Activated T-cell treated with anti-CD3 and anti-CD28 coated beads, Interleukin-2, amount 50 U/mL, for 72 hours (primary cell): Measurements from ENCODE around the gene CACNA1S. TPM values are rescaled to one million over a fixed set of nuclear protein-coding genes. Genes with fewer than 3 reads are reported as not detected.
A peak's percentile ranks its signal among the peaks of the same experiment; 100 is the strongest.

Source experiments
- ATAC-seq, 2 donors: fragments of 150-1000 bp; cut with Tn5 transposase; replicated peaks in 1 of 2; 2 replicates each; pipeline ENCODE4 v1.10.0; 2021; ENCODE audit warnings: moderate library complexity in 2 of 2, mild to moderate bottlenecking in 1 of 2
- DNase-seq, 2 donors: peaks; one replicate each; pipeline ENCODE4 v3.0.0; 2021 to 2022; ENCODE audit warnings: mixed read lengths in 1 of 2
- H3K27ac Mint-ChIP-seq: one replicate; pipeline ENCODE4 v1.8.0; 2022; ENCODE audit warnings: mild to moderate bottlenecking, moderate library complexity, mixed read lengths
- H3K27me3 Mint-ChIP-seq: one replicate; pipeline ENCODE4 v1.8.0; 2022; ENCODE audit warnings: low read depth, mixed read lengths
- H3K36me3 Mint-ChIP-seq, 2 donors: one replicate each; pipeline ENCODE4 v1.8.0; 2022; ENCODE audit warnings: mixed read lengths in 2 of 2, mild to moderate bottlenecking in 1 of 2; ENCODE audit not compliant: insufficient read depth in 2 of 2
- H3K4me1 Mint-ChIP-seq: one replicate; pipeline ENCODE4 v1.8.0; 2022; ENCODE audit warnings: low read depth, mixed read lengths
- H3K4me3 Mint-ChIP-seq, 2 donors: one replicate each; pipeline ENCODE4 v1.8.0; 2022; ENCODE audit warnings: mild to moderate bottlenecking in 2 of 2, mixed read lengths in 2 of 2, moderate library complexity in 2 of 2
- H3K9me3 Mint-ChIP-seq, 2 donors: one replicate each; pipeline ENCODE4 v1.8.0; 2022; ENCODE audit warnings: mixed read lengths in 2 of 2
- total RNA-seq, 2 donors: library from RNA; stranded (reverse); gene quantifications; one replicate each; pipeline ENCODE4 v1.2.3, GENCODE V29; 2022

CACNA1S gene
- total RNA-seq, 2 donors from 2014 or later = not detected

DNA sequence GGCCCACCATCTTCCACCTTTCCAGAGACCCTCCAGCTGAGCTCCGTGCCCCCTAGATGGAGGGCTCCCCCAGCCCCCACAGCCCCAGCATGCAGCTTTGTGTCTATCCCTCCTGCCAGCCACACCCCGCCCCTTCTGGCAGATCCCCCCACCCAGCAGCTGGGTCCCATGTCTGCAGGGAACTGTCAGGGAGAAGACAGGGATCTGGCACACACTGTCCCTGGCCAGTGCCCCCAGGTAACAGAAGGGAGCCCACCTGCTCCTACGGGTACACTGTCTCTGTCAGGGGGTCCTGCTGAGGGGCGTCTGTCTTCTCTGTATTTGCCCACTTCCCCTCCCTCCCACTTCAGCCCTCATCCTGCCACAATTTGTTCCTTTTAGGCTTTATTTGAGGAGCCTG is 77.6 kb downstream of the CACNA1S start:
- no peaks in the 10 kb centered on the region for H3K27me3 Mint-ChIP-seq
- H3K36me3 Mint-ChIP-seq = no peaks in the 10 kb centered on the region
- no peaks in the 10 kb centered on the region for H3K9me3 Mint-ChIP-seq
- H3K27ac Mint-ChIP-seq = no peak overlapping the region
- H3K4me3 Mint-ChIP-seq = no peak overlapping the region
- no peak for ATAC-seq
- DNase-seq = no peak
- no peaks in the 10 kb centered on the region for H3K4me1 Mint-ChIP-seq

DNA sequence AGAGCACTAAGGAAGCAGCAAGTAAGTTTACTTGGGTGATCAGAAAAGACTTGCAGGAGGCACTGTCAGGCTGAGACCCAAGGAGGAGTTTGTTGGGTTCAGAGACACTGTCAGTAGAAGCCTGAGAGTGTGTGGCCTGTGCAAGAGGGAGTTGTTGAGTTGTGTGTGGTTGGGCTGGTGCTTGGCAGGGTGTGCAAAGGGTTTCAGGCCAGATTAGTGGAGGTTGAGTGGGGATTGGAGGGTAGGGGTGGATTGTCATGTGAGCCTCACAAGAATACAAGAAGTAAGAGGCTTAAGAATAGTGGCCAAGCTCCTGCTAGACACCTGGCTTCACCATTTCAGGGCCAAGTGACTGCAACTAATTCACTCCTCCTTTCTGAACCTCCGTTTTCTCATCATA is 79.8 kb downstream of the CACNA1S start:
- DNase-seq (no peak), ATAC-seq (no peak)
- Mint-ChIP-seq H3K4me1 (peaks cover 10% of the 10 kb centered on the region), H3K36me3 (no peaks in the 10 kb centered on the region), H3K4me3 (no peak overlapping the region), H3K27ac (no peak overlapping the region), H3K9me3 (no peaks in the 10 kb centered on the region), H3K27me3 (no peaks in the 10 kb centered on the region)

DNA sequence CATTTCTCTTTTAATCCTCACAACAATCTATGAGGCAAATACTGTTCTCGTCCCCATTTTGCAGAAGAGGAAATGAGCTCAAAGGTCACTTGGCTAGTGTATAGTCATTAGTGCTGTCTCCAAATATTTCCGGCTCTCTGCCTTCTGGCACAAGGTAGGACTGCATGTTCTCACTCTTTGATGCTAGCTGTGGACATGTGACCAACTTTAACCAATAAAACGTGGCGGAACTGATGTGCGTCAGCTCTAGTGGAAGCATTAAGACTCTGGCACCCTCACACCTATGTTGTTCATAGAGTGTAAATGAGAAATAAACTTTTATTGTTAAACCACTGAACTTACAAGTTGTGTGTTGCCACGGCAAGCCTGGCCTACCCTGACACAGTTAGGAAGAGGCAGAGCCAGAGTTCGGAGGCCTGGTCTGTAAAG is 83.8 kb downstream of the CACNA1S start:
- Mint-ChIP-seq H3K4me3 (no peak overlapping the region), H3K4me1 (peaks cover 47% of the 10 kb centered on the region), H3K36me3 (no peaks in the 10 kb centered on the region), H3K27ac (no peak overlapping the region), H3K9me3 (no peaks in the 10 kb centered on the region), H3K27me3 (no peaks in the 10 kb centered on the region)
- ATAC-seq (no peak), DNase-seq (no peak)

DNA sequence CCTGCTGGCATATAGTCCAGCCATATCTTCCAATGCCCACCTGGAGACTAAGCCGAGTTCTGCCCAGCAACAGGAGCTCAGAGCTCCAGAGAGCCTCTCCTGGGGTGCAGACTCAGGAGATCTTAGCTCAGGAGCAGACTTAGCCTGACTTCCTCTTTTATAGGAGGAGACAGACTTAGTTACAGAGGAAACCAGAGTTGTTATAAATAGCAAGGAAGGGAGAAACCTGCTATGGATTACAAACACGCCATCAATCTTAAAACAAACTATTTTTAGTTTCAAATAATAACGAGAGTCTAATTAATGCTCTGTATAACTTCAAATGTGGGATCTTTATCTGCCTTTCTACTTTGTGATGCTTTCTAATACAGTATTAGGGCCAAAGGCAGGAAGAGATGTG is 85.4 kb downstream of the CACNA1S start:
- H3K27me3 Mint-ChIP-seq = no peaks in the 10 kb centered on the region
- DNase-seq (no peak), ATAC-seq (no peak)
- H3K36me3 Mint-ChIP-seq = peaks cover 4 to 5% of the 10 kb centered on the region in 2 donors
- H3K4me3 Mint-ChIP-seq = peak overlapping the region; percentile 79 to 80
- H3K27ac Mint-ChIP-seq = no peak overlapping the region
- H3K9me3 Mint-ChIP-seq = no peaks in the 10 kb centered on the region
- H3K4me1 Mint-ChIP-seq = peaks cover 50% of the 10 kb centered on the region

DNA sequence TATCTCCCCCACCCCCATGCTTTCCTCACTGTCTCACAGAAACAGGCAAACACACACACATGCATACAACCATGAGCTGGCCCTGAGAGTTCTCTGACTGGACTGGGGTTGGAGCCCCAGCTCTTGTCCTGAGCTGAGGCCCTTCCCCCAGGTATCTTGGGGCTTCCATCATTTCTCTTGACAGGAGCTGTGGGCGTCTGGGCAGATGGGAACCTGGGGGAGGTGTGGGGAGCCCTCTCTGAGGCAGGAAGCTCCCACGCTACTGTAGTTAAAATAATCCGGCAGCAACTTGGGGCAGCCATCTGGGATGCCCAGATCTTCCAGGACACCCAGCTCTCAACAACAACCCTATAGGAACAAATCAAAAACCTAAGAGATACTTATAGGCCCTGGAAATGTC is 86.0 kb downstream of the CACNA1S start:
- peaks cover 56% of the 10 kb centered on the region for H3K4me1 Mint-ChIP-seq
- peak overlapping the region; percentile 71 for H3K27ac Mint-ChIP-seq
- no peaks in the 10 kb centered on the region for H3K27me3 Mint-ChIP-seq

DNA sequence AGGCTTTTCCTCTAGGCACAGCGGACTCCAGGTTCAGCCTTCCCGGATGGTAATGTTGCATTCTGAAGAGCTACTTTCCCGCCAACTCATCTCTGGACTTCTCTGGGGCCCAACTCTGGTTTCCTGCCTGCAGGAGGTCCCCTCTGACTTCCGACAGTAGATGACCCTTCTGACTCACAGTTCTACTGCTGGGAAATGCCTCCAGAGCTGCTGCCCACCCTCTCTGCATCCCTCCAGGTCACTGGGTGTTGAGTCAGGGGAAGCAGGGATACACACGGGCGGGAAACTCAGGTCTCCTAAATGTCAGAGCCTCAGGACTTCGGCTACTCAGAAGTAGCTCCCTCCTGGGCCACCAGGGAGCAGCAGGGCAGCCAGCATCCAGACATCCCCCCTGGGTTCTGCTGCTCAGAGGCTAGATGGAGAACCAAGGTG is 86.6 kb downstream of the CACNA1S start:
- ATAC-seq (peak; percentile 15 to 38), DNase-seq (peak; percentile 59 to 61)
- no peaks in the 10 kb centered on the region for H3K27me3 Mint-ChIP-seq
- H3K36me3 Mint-ChIP-seq = peaks cover 4 to 5% of the 10 kb centered on the region in 2 donors
- peaks cover 63% of the 10 kb centered on the region for H3K4me1 Mint-ChIP-seq
- no peaks in the 10 kb centered on the region for H3K9me3 Mint-ChIP-seq
- H3K27ac Mint-ChIP-seq = peak overlapping the region; percentile 71
- H3K4me3 Mint-ChIP-seq = peak overlapping the region; percentile 79 to 80

More for the DNA sequence above, 86.0 kb downstream of the CACNA1S start:
- Mint-ChIP-seq H3K9me3 (no peaks in the 10 kb centered on the region), H3K36me3 (peaks cover 4 to 5% of the 10 kb centered on the region in 2 donors), H3K4me3 (peak overlapping the region; percentile 79 to 80)
- DNase-seq = no peak
- ATAC-seq = no peak

DNA sequence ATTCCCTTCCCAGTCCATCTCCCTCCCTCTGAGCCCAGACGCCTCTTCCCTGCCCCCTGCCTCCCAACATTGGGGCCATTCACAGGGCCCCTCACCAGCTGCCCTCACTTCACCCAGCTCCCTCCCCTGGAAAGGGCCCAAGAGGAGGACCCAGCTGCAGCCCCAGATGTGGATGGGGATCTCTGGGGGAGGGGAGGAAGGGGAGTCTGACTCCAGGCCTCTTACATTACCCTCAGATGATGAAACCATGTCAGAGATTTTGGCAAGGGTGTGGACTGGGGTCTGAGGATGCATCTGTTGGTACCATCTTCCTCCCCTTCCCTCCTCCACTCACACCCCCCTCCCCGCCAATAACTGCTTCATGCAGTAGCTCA is 87.6 kb downstream of the CACNA1S start:
- ATAC-seq (no peak), DNase-seq (no peak)
- H3K27ac Mint-ChIP-seq = no peak overlapping the region
- peak overlapping the region; percentile 79 to 80 for H3K4me3 Mint-ChIP-seq
- no peaks in the 10 kb centered on the region for H3K9me3 Mint-ChIP-seq
- H3K36me3 Mint-ChIP-seq = peaks cover 4 to 5% of the 10 kb centered on the region in 2 donors
- H3K4me1 Mint-ChIP-seq = peaks cover 72% of the 10 kb centered on the region
- H3K27me3 Mint-ChIP-seq = no peaks in the 10 kb centered on the region

DNA sequence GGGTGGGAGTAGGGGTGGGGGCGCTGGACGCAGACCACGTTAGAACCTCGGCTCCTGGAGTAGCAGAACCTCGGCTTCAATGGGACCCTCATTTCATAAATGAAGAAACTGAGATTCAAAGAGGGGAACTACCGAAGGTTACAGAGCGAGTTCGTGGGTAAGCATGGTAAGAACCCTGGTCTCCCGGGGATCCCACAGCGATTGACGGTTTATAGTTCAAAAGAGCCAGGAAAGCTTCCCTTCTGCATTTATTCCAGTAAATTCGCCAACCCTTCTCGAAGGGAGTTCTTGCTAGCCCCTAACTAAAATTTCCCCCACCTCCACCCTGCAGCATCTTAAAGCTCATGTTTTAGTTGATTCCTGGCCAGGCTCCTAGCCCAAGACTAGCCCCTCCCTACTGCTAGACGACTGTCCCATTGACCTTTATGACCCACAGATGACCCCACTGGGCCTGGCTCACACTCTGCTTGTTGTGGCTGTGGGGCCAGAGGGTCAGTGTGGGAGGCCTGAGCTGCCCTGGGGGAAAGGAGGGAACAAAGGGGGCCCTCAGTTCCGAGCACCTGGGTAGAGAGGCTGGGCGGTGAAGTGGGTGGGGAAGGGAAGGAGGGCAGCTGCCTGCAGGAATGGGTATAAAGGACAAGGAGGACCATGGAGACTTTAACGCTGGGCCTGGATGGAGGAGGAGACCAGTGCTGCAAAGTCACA is 88.2 kb downstream of the CACNA1S start:
- Mint-ChIP-seq H3K4me3 (peak overlapping the region; percentile 70 to 80), H3K4me1 (peaks cover 78% of the 10 kb centered on the region), H3K36me3 (peaks cover 7 to 9% of the 10 kb centered on the region in 2 donors), H3K27me3 (no peaks in the 10 kb centered on the region), H3K27ac (no peak overlapping the region), H3K9me3 (no peaks in the 10 kb centered on the region)
- no peak for DNase-seq
- no peak for ATAC-seq

DNA sequence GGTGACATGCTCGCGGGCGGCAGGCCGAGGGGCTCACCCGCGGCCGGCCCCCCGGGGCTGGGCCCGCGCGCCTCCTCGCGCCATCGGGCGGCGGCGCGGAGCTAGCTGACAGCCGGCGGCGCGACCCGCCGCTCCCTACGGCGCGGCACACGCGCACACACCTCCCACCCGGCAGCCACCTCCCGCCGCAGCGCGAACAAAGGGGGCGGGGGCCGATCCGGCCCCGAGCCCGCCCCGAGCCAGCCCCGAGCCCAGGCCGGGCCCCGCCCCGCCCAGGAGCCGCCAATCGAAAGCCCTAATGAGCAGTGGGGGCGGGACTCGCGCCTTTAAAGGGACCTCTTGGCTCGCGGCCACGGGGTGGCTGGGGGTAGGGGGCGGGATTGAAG is 88.7 kb downstream of the CACNA1S start, which contains the start of gene KIF21B:
Gene KIF21B (minus strand): TSS at position 198 of the 386 bp plus-strand sequence. CDS start 331 bp downstream, outside the sequence.
- Mint-ChIP-seq H3K4me1 (peaks cover 83% of the 10 kb centered on the region), H3K27me3 (no peaks in the 10 kb centered on the region), H3K9me3 (no peaks in the 10 kb centered on the region), H3K27ac (peak within 1 kb of the TSS; percentile 21), H3K36me3 (peaks cover 7 to 11% of the 10 kb centered on the region in 2 donors), H3K4me3 (peak within 1 kb of the TSS; percentile 87 to 98)
- peak; percentile 73 to 76 for ATAC-seq
- peak; percentile 93 to 95 for DNase-seq

DNA sequence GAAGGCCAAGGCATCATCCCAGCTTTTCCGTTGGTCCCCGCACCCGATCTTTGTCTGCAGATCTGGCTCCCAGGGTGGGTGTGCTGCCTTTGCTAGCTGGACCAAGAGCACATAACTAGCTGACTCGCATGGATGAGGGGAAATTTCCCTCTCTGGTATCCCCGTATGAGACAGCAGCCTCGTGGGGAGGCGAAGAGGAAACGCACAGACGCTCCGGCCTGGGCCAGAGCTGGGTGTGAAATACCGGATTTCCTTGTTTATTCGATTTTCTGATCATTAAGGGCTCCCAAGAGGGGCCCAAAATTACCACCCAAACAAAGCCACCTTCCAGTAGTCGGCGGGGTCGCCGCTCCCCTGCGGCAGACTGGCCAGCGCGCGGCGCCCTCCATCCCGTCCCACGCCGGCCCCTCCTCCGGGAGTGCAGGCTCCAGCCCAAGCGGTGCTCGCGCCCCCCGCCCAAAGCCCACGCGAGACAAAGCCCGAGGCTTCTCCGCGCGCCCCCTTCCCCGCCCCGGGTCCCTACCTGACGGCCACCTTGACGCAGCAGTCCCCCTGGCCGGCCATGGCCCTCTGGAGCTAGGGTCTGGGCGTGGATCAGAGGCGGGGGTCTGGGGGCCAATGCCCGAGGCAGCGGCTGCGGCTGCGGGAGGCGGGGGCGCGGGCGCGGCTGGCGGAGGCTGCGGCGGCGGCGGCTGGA is 89.3 kb downstream of the CACNA1S start:
- H3K9me3 Mint-ChIP-seq = no peaks in the 10 kb centered on the region
- ATAC-seq (peak; percentile 0), DNase-seq (peak; percentile 42 to 52)
- H3K4me1 Mint-ChIP-seq = peaks cover 84% of the 10 kb centered on the region
- peak overlapping the region; percentile 87 to 98 for H3K4me3 Mint-ChIP-seq
- H3K36me3 Mint-ChIP-seq = peaks cover 7 to 15% of the 10 kb centered on the region in 2 donors
- no peaks in the 10 kb centered on the region for H3K27me3 Mint-ChIP-seq
- peak overlapping the region; percentile 21 for H3K27ac Mint-ChIP-seq

DNA sequence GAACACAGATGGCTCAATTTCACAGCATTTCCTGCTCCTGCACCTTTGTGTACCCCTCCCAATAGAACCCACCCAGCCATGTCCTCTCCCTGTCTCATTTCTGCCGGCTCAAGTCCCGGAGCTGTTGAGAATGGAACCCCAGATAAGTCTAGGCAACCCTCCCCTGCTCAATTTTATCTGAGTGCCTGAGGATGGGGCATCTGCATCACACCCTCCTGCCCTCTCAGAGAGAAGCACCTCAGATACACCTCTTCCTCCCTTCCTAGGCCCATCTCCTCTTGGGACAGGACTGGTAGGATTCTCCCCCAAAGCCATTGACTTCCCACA is 89.8 kb downstream of the CACNA1S start:
- no peak for DNase-seq
- no peak for ATAC-seq
- Mint-ChIP-seq H3K27ac (peak overlapping the region; percentile 21), H3K9me3 (no peaks in the 10 kb centered on the region), H3K27me3 (no peaks in the 10 kb centered on the region), H3K36me3 (peaks cover 7 to 15% of the 10 kb centered on the region in 2 donors), H3K4me3 (peak overlapping the region; percentile 87 to 98), H3K4me1 (peaks cover 84% of the 10 kb centered on the region)

DNA sequence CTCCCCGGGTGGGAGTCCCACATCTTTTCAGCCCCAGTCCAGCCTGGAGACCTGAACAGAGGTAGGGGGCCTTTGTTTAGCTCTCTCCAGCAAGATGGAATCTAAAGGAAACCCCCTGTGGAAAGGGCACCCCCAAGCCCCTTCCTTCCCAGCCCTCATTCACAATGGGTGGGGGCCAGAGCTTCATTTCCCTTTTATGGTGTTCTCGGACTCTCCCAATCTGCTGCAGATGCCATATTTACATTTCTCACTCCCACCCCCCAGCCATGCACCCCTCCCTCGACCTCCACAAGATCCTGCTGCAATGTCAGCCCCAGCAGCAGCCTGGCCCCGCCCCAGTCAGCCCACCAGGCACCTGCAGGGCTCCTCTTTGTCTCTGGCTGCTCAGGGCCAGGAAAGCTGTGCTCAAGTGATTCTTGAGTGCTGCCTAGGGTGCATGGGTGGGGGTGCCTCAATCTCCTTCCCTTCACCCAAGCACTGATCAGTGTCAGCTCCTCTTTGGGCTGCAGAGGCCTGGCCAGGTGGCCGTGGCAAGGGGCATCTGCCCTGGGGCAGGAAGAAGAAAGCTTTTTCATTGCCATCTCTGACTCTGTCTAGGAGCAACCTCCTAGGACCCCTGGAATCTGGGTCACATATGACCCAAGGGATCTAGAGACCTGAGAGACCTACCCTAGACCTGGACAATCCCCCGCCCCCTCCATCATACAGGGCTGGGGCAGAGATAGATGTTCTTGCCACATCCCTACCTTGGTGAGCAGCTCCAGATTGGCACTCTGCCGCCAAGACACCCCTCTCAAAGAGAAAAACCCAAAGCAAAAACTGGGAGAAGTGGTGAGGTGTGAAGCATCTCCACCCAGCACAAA is 90.4 kb downstream of the CACNA1S start:
- Mint-ChIP-seq H3K4me1 (peaks cover 84% of the 10 kb centered on the region), H3K36me3 (peaks cover 7 to 15% of the 10 kb centered on the region in 2 donors), H3K9me3 (no peaks in the 10 kb centered on the region), H3K4me3 (peak overlapping the region; percentile 87 to 98), H3K27me3 (no peaks in the 10 kb centered on the region), H3K27ac (peak overlapping the region; percentile 21)
- ATAC-seq (no peak), DNase-seq (no peak)
